Left ventricle myocardium inferior (tissue), 1 donor: ENCODE measurements around the gene KLHDC7B. TPM values are rescaled to one million over a fixed set of nuclear protein-coding genes. Genes with fewer than 3 reads are reported as not detected.

ENCODE experiments used
- DNase-seq: peaks from one replicate; pipeline ENCODE4 v3.0.0-alpha.2; 2020
- H3K27ac ChIP-seq: fragments of 200-600 bp; replicated peaks from 2 replicates; pipeline ENCODE4 v1.8.0; 2021
- H3K27me3 ChIP-seq: fragments of 200-600 bp; 2 replicates; pipeline ENCODE4 v1.8.0; 2021; ENCODE audit warnings: low read depth
- H3K36me3 ChIP-seq: fragments of 200-600 bp; 2 replicates; pipeline ENCODE4 v1.8.0; 2021
- H3K4me1 ChIP-seq: fragments of 200-600 bp; 2 replicates; pipeline ENCODE4 v1.8.0; 2021
- H3K4me3 ChIP-seq: fragments of 200-600 bp; 2 replicates; pipeline ENCODE4 v1.8.0; 2021; ENCODE audit warnings: mild to moderate bottlenecking, moderate library complexity
- H3K9me3 ChIP-seq: fragments of 200-600 bp; replicated peaks from 2 replicates; pipeline ENCODE4 v1.8.0; 2021
- CTCF ChIP-seq: fragments of 200-600 bp; IDR thresholded peaks from 2 replicates; pipeline ENCODE4 v1.8.0; 2021; ENCODE audit warnings: antibody characterized with exemption, mild to moderate bottlenecking, borderline replicate concordance
- intact Hi-C: fragments of 100-400 bp; cut with micrococcal nuclease; formaldehyde crosslinking; loops from one replicate; pipeline ENCODE4 v1.11.0; 2022
- long read RNA-seq: library from polyadenylated mRNA; unstranded; transcript quantifications from one replicate; pipeline ENCODE4 v2.0.0, GENCODE V29; 2021
- total RNA-seq: library from RNA; stranded (reverse); fragmentation: NEBNext Ultra II Directional; extraction: Animal tissue kit (Norgen Biotek cat#: 25700); gene quantifications from one replicate; pipeline ENCODE4 v1.2.1, GENCODE V29; 2021
- donor health status: DM: no; HTN: yes; CAD: no; lungs with severe emphysema.

Gene KLHDC7B
- total RNA-seq: not detected
- long read RNA-seq: 0 reads

DNA sequence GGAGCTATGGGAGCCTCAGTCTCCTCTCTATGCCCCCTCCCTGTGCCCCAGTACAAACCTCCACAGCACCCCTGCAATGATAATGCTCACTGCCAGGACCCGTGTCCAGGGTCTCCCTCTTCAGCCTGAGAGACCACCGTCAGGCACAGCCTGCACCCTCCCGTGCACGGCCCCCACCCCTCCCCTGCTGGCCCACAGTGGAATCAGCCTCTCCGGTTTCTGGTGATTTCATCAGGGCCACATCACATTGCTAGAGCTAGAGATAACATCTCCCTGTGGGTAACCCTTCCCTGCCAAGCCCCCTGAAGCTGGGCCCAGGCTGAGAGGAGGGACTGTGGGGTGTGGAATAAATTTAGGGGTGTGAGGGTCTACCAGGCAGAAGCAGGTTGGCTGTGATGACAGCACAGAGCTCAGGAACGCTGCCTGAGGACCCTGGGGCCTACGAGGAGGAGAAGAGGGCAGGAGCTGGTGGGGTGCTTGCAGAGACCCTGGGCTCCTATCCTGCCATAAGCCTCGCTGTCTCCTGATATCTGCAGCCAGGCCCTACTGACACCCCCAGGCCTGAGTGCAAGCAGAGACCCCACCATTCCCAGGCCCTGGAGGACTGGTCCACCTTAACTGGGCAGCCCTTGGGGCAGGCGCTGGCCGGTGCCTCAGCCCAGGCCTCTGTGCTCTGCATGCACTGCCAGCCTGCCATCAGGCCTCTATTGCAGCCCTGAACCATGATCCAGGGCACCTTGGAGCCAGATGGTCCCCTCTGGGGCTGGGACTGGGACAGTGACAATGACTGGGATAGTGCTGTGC lies at the start of gene KLHDC7B:
TSS of gene KLHDC7B (plus strand) at position 378 of the 804 bp plus-strand sequence. CDS start at position 723, 345 bp downstream.
- no peak for DNase-seq
- intact Hi-C loops: no loop called here

GRCh38 chr22:50497093-50497492 lies 48.6 kb upstream of the KLHDC7B start:
- no peaks in the 10 kb centered on the region for H3K27me3 ChIP-seq
- intact Hi-C loops: no loop called here
- H3K4me1 ChIP-seq: peaks cover 9% of the 10 kb centered on the region
- H3K4me3 ChIP-seq: no peak overlapping the region
- H3K27ac ChIP-seq: no peak overlapping the region
- no peak for TF ChIP-seq CTCF
- no peak for DNase-seq
- H3K36me3 ChIP-seq: peaks cover under 1% of the 10 kb centered on the region
- no peaks in the 10 kb centered on the region for H3K9me3 ChIP-seq

More for the DNA sequence above, at the start of gene KLHDC7B:
- no peak for TF ChIP-seq CTCF
- Histone ChIP-seq H3K36me3 (no peaks in the 10 kb centered on the region), H3K4me3 (no peak within 1 kb of the TSS), H3K4me1 (peaks cover 28% of the 10 kb centered on the region), H3K27ac (no peak within 1 kb of the TSS), H3K27me3 (peaks cover 73% of the 10 kb centered on the region), H3K9me3 (no peaks in the 10 kb centered on the region)

DNA sequence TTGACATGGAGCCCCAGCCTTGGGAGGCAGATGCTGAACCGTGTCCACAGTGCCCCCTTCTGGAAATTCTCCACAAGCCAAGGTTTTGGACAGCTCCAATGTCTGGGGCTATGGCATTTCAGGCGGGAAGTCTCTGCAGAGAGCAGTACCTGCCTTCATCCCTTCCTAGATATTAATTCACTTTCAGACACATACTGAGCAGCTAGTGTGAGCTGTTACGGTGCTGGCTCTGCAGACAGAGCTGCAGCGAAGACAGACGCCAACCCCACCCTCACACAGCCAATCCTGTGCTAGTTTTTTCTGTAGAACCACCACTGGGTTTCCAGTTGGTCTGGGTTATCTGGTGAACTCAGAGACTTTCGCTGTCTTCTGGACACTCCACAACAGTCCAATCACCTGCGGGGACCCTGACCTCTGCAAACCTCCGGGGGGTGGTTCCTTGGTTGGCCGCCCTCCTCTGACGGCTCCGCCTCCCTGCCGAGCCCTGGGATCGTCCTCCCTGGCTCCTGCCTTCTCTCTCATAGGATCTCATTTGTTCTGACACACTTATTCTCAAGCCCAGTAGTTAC lies 47.3 kb upstream of the KLHDC7B start:
- Histone ChIP-seq H3K36me3 (peaks cover 14% of the 10 kb centered on the region), H3K27ac (no peak overlapping the region), H3K9me3 (no peaks in the 10 kb centered on the region), H3K4me3 (no peak overlapping the region), H3K4me1 (peaks cover 9% of the 10 kb centered on the region), H3K27me3 (no peaks in the 10 kb centered on the region)
- intact Hi-C loops: no loop called here
- TF ChIP-seq CTCF: peak; percentile 70
- no peak for DNase-seq

GRCh38 chr22:50500452-50500851 lies 45.2 kb upstream of the KLHDC7B start:
- Histone ChIP-seq H3K4me1 (peaks cover 9% of the 10 kb centered on the region), H3K36me3 (peaks cover 28% of the 10 kb centered on the region), H3K4me3 (no peak overlapping the region), H3K27me3 (no peaks in the 10 kb centered on the region), H3K27ac (no peak overlapping the region), H3K9me3 (no peaks in the 10 kb centered on the region)
- DNase-seq: no peak
- TF ChIP-seq CTCF: no peak
- intact Hi-C loops: no loop called here

DNA sequence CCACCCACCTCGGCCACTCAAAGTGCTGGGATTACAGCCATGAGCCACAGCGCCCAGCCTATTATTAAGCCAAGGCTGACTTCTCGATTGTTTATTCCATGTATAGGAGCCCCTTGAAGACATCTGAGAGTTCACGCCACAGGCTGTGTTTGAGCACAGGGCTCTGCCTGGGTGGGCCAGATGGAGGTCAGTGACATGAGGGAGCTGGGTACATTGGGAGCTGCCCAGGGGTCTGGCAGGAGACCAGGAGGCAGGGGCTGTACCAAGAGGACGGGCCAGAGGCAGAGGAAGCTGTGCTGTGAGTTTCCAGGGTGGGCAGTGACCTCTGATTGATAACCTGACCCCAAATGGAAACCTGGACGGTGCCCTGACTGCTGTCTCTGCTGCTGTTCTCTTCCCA lies 43.6 kb upstream of the KLHDC7B start:
- intact Hi-C loops: no loop called here
- Histone ChIP-seq H3K36me3 (peaks cover 34% of the 10 kb centered on the region), H3K4me1 (peaks cover 22% of the 10 kb centered on the region), H3K4me3 (no peak overlapping the region), H3K9me3 (no peaks in the 10 kb centered on the region), H3K27ac (no peak overlapping the region), H3K27me3 (no peaks in the 10 kb centered on the region)
- no peak for TF ChIP-seq CTCF
- DNase-seq: no peak
